Activated T-cell treated with anti-CD3 and anti-CD28 coated beads, Interleukin-2, amount 50 U/mL, for 48 hours (primary cell): ENCODE results near the gene TIAM1.

Experiments
- DNase-seq, 2 experiments: peaks; one replicate each; pipeline ENCODE4 v3.0.0-alpha.2; 2020

Gene TIAM1

DNA sequence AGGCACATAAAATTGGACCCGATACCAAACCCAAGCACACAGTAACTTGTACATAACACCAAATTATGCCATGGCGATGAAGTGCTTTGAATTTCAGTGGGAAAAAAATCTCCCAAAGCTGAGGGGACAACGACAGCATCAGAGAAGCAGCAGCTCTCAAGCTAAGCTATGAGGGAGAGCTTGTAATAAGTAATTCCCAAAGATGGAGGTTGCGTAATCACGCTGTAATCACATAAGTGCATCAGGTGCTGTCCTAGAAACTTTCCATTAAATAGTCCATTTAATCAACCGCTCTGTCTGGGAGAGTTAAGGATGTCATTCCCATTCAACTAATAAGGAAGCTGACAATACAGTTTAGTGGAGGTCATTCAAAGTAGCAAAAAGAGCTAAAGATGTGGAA, 268.2 kb downstream of the TIAM1 start:
- no peak for DNase-seq

DNA sequence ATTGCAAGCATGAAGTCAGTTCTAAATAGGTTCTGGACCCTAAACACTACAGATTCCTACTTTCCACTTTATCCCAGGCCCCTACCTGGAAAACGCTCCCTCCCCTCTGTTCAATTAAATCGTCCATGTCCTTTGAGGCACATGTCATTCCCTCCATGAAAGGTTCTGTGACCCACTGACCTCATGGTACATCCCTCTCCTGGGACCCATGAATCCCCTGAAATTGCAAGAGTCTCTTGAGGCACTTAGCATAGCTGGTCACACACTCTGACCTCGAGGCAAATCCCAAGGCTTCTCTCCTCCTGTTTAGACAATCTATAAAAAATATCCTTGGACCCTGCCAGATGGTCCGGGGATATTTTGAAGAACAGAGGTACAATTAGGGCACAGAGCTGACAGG, 271.5 kb downstream of the TIAM1 start:
- DNase-seq, result no peak
